ENCODE measurements around the gene WDR33. TPM values are rescaled to one million over a fixed set of nuclear protein-coding genes. Genes with fewer than 3 reads are reported as not detected.

WDR33 gene
- total and polyA plus RNA-seq, 2 of the 13 experiments (the other 11 are each of a cell fraction or from before 2014, with no cell fraction given): 54.9 to 78.2 TPM

DNA sequence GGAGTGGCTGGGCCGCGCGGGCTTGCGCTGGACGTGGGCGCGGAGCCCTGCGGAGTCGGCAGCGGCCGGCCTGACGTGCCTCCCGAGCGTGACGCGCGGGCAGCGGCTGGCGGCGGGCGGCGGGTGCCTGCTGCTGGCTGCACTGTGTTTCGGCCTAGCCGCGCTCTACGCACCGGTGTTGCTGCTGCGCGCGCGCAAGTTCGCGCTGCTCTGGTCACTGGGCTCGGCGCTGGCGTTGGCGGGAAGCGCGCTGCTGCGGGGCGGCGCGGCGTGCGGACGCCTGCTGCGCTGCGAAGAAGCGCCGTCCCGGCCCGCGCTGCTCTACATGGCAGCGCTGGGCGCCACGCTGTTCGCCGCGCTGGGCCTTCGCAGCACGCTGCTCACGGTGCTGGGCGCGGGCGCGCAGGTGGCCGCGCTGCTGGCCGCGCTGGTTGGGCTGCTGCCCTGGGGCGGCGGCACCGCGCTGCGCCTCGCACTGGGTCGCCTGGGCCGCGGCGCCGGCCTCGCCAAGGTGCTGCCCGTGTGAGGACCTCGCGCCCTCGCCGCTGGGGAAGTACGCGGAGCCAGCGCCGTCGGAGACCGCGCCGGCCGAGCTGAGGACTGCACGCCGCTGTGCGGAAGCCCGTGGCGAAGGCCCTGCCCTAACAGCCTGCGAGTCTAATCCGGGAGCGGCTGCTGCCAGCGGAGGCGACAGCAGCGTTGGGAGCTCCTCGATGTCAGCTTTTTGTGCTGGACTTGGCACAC lies 109.1 kb downstream of the WDR33 start (continued):
- TF ChIP-seq PAX8 (CRISPR knock-in tag; IDR thresholded peaks at IDR 0.05; ENCODE audit: borderline replicate concordance): 0 out of 2 replicates have a peak, but pooled peaks have one; percentile 43
- TF ChIP-seq DDIT3 (CRISPR knock-in tag; IDR thresholded peaks at IDR 0.05): no peak
- TF ChIP-seq CHD4 (IDR thresholded peaks at IDR 0.05; ENCODE audit: borderline replicate concordance, low read length): no peak
- peak; percentile 90; the same call in 1 of the 2 replicates for TF ChIP-seq ZNF598 (CRISPR knock-in tag; IDR thresholded peaks at IDR 0.05; ENCODE audit: borderline replicate concordance)
- no peak for TF ChIP-seq SOX6 (IDR thresholded peaks at IDR 0.05)
- TF ChIP-seq SOX6 (CRISPR knock-in tag; IDR thresholded peaks at IDR 0.05): 0 out of 2 replicates have a peak, but pooled peaks have one; percentile 14
- TF ChIP-seq KLF6 (CRISPR knock-in tag; IDR thresholded peaks at IDR 0.05): peak; percentile 72; the same call in 1 of the 2 replicates
- TF ChIP-seq RARA (CRISPR knock-in tag; IDR thresholded peaks at IDR 0.05): peak; percentile 27; the same call in 1 of the 2 replicates
- 0 out of 2 replicates have a peak, but pooled peaks have one; percentile 86 for TF ChIP-seq ZNF256 (CRISPR knock-in tag; conservative IDR thresholded peaks at IDR 0.05)
- no peak for TF ChIP-seq NCOA2 (CRISPR knock-in tag; IDR thresholded peaks at IDR 0.05)
- TF ChIP-seq ZSCAN29 (CRISPR knock-in tag; conservative IDR thresholded peaks at IDR 0.05): peak; percentile 86; the same call in 1 of the 2 replicates
- TF ChIP-seq ZNF670 (CRISPR knock-in tag; IDR thresholded peaks at IDR 0.05; ENCODE audit: borderline replicate concordance): no peak; the same call in 1 of the 2 replicates
- TF ChIP-seq ZNF713 (CRISPR knock-in tag; IDR thresholded peaks at IDR 0.05): no peak
- 0 out of 2 replicates have a peak, but pooled peaks have one; percentile 87 for TF ChIP-seq FLYWCH1 (CRISPR knock-in tag; IDR thresholded peaks at IDR 0.05)
- TF ChIP-seq, protein P1, sequence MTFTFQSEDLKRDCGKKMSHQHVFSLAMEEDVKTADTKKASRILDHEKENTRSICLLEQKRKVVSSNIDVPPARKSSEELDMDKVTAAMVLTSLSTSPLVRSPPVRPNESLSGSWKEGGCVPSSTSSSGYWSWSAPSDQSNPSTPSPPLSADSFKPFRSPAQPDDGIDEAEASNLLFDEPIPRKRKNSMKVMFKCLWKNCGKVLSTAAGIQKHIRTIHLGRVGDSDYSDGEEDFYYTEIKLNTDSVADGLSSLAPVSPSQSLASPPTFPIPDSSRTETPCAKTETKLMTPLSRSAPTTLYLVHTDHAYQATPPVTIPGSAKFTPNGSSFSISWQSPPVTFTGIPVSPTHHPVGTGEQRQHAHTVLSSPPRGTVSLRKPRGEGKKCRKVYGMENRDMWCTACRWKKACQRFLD (CRISPR knock-in tag; IDR thresholded peaks at IDR 0.05; ENCODE audit: borderline replicate concordance): no peak
- TF ChIP-seq NR2F2 (IDR thresholded peaks at IDR 0.05; ENCODE audit: borderline replicate concordance, low read depth): no peak
- TF ChIP-seq CREM (IDR thresholded peaks at IDR 0.05): no peak
- TF ChIP-seq CREM (CRISPR knock-in tag; IDR thresholded peaks at IDR 0.05): no peak
- no peak for TF ChIP-seq ZNF354B (CRISPR knock-in tag; IDR thresholded peaks at IDR 0.05)
- TF ChIP-seq ZNF281 (CRISPR knock-in tag; IDR thresholded peaks at IDR 0.05; ENCODE audit: borderline replicate concordance): no peak; the same call in 1 of the 2 replicates
- TF ChIP-seq TCF7 (IDR thresholded peaks at IDR 0.05; ENCODE audit: low read depth): no peak
- TF ChIP-seq WIZ (CRISPR knock-in tag; IDR thresholded peaks at IDR 0.05): no peak
- no peak for TF ChIP-seq ZBTB21 (CRISPR knock-in tag; IDR thresholded peaks at IDR 0.05)
- no peak for TF ChIP-seq IRF1 (CRISPR knock-in tag; IDR thresholded peaks at IDR 0.05; ENCODE audit: low read depth)
- TF ChIP-seq MAFG (CRISPR knock-in tag; IDR thresholded peaks at IDR 0.05): no peak
